Liver (tissue), 3 donors: ENCODE measurements around the gene ATP2C2.

Source experiments
- EGR1 ChIP-seq, 2 donors: IDR thresholded peaks; 2 replicates each; pipeline ENCODE4 v1.6.1; 2016 to 2018; ENCODE audit warnings: antibody characterized with exemption in 2 of 2, low read depth in 2 of 2
- HNF4A ChIP-seq, 2 donors: conservative IDR thresholded peaks; 2 replicates each; pipeline ENCODE4 v1.6.1; 2016; ENCODE audit warnings: antibody characterized with exemption in 2 of 2, mild to moderate bottlenecking in 2 of 2
- MAX ChIP-seq: IDR thresholded peaks from 2 replicates; pipeline ENCODE4 v1.6.1; 2016; ENCODE audit warnings: antibody characterized with exemption
- RAD21 ChIP-seq, 2 donors: IDR thresholded peaks; 2 replicates each; pipeline ENCODE4 v1.6.1; 2016; ENCODE audit warnings: antibody characterized with exemption in 2 of 2, mild to moderate bottlenecking in 2 of 2
- SP1 ChIP-seq: IDR thresholded peaks from 2 replicates; pipeline ENCODE4 v1.6.1; 2018; ENCODE audit warnings: antibody characterized with exemption, mild to moderate bottlenecking
- TAF1 ChIP-seq: conservative IDR thresholded peaks from 2 replicates; pipeline ENCODE4 v1.6.1; 2016; ENCODE audit warnings: antibody characterized with exemption, mild to moderate bottlenecking
- TF ChIP-seq, protein P1 (sequence below): fragments of 150-350 bp; IDR thresholded peaks from 2 replicates; pipeline ENCODE4 v1.5.1; 2017; ENCODE audit warnings: improper control_type of control experiment, low read depth, low read length; ENCODE audit not compliant: missing input control
- donor health status: healthy.
- donor health status: healthy.

DNA sequence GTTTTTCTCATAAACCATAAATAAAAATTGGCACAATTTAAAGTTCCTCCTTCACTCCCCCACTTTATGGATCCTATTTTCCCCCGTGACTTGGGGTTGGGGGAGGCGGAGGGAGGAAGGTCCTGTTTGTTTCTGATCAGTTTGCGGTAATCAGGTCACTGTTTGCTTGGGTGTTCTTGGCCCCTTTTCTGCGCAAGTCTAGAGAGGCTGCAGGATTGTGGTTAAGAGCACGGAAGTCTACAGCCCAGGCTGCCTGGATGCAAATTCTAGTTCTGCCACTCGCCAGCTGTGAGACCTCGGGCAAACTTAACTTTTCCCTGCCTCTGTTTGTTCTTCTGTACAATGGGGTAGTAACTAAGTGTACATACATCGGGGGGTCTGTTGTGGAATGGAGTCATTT is 12.1 kb downstream of the ATP2C2 start:
- TF ChIP-seq, protein P1, sequence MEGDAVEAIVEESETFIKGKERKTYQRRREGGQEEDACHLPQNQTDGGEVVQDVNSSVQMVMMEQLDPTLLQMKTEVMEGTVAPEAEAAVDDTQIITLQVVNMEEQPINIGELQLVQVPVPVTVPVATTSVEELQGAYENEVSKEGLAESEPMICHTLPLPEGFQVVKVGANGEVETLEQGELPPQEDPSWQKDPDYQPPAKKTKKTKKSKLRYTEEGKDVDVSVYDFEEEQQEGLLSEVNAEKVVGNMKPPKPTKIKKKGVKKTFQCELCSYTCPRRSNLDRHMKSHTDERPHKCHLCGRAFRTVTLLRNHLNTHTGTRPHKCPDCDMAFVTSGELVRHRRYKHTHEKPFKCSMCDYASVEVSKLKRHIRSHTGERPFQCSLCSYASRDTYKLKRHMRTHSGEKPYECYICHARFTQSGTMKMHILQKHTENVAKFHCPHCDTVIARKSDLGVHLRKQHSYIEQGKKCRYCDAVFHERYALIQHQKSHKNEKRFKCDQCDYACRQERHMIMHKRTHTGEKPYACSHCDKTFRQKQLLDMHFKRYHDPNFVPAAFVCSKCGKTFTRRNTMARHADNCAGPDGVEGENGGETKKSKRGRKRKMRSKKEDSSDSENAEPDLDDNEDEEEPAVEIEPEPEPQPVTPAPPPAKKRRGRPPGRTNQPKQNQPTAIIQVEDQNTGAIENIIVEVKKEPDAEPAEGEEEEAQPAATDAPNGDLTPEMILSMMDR = no peak
- TF ChIP-seq HNF4A (conservative IDR thresholded peaks at IDR 0.05) (no peak), RAD21 (IDR thresholded peaks at IDR 0.05) (no peak), EGR1 (IDR thresholded peaks at IDR 0.05; ENCODE audit: low read depth in 2 of 2) (no peak), SP1 (no peak), TAF1 (no peak), MAX (no peak)
